Vagina (tissue), 2 donors: Measurements from ENCODE around the gene SPNS3. TPM values are rescaled to one million over a fixed set of nuclear protein-coding genes. Genes with fewer than 3 reads are reported as not detected.

Experiments used
- DNase-seq, 2 donors: peaks; one replicate each; pipeline ENCODE4 v3.0.0-alpha.2; 2017; ENCODE audit errors: extremely low spot score in 2 of 2
- H3K27ac ChIP-seq: fragments of 200-600 bp; sonication (generic); one replicate; pipeline ENCODE4 v1.5.1; 2019
- H3K27me3 ChIP-seq: fragments of 200-600 bp; sonication (generic); one replicate; pipeline ENCODE4 v1.5.1; 2019
- H3K36me3 ChIP-seq, 2 donors: fragments of 200-600 bp; sonication (generic); one replicate each; pipeline ENCODE4 v1.5.1; 2017 to 2019
- H3K4me1 ChIP-seq: fragments of 200-600 bp; sonication (generic); one replicate; pipeline ENCODE4 v1.5.1; 2019
- H3K4me3 ChIP-seq, 2 donors: fragments of 200-600 bp; sonication (generic); 1 replicate in 1 of 2; 2 replicates in 1 of 2; pipeline ENCODE4 v1.5.1; 2016 to 2019
- H3K9me3 ChIP-seq: fragments of 200-600 bp; sonication (generic); one replicate; pipeline ENCODE4 v1.5.1; 2019
- CTCF ChIP-seq, 3 experiments: fragments of 450-650 bp in 2 of 3; fragments of 200-600 bp in 1 of 3; sonication (generic) in 1 of 3; IDR thresholded peaks; one replicate each; pipeline ENCODE4 v1.5.1; 2017 to 2019; ENCODE audit warnings: antibody characterized with exemption in 3 of 3, mild to moderate bottlenecking in 2 of 3, moderate library complexity in 2 of 3
- POLR2A ChIP-seq, 2 donors: fragments of 450-650 bp; IDR thresholded peaks; one replicate each; pipeline ENCODE4 v1.6.1; 2017; ENCODE audit warnings: antibody characterized with exemption in 2 of 2, mild to moderate bottlenecking in 2 of 2, moderate library complexity in 2 of 2
- POLR2AphosphoS5 ChIP-seq, 2 donors: sonication (generic); formaldehyde crosslinking; IDR thresholded peaks; one replicate each; pipeline ENCODE4 v1.9.0; 2017; ENCODE audit warnings: antibody characterized with exemption in 2 of 2, mild to moderate bottlenecking in 2 of 2, low read depth in 1 of 2; ENCODE audit not compliant: insufficient read depth in 1 of 2
- intact Hi-C: fragments of 100-400 bp; cut with DNase I; formaldehyde crosslinking; loops from one replicate; pipeline ENCODE4 v1.15.1; 2023
- total RNA-seq: library from RNA; depleted of rRNA; stranded (reverse); fragments of >200 nt; gene quantifications from one replicate; pipeline ENCODE4 v1.2.3, GENCODE V29; 2016

SPNS3 gene
- total RNA-seq, 1 donor from 2014 or later, result not detected

- H3K36me3 ChIP-seq, result no peaks in the 10 kb centered on the region
- no peak for TF ChIP-seq POLR2A (IDR thresholded peaks at IDR 0.05)
- TF ChIP-seq POLR2AphosphoS5 (IDR thresholded peaks at IDR 0.05; ENCODE audit: insufficient read depth in 1 of 2, low read depth in 1 of 2), result no peak
- no peak for TF ChIP-seq CTCF (IDR thresholded peaks at IDR 0.05)
- H3K4me3 ChIP-seq, result no peak overlapping the region
- intact Hi-C loops, result no loop called here
- H3K27ac ChIP-seq, result no peak overlapping the region
- DNase-seq, result no peak
- no peaks in the 10 kb centered on the region for H3K9me3 ChIP-seq
- no peaks in the 10 kb centered on the region for H3K27me3 ChIP-seq
- H3K4me1 ChIP-seq, result no peaks in the 10 kb centered on the region
Observed at GRCh38 chr17:4490637-4491061, 56.9 kb downstream of the SPNS3 start.

GRCh38 chr17:4492721-4493561, 59.2 kb downstream of the SPNS3 start:
- Histone ChIP-seq H3K27me3 (no peaks in the 10 kb centered on the region), H3K4me1 (peaks cover 4% of the 10 kb centered on the region), H3K9me3 (no peaks in the 10 kb centered on the region), H3K36me3 (no peaks in the 10 kb centered on the region), H3K4me3 (no peak overlapping the region), H3K27ac (no peak overlapping the region)
- intact Hi-C loops, result no loop called here
- no peak for TF ChIP-seq POLR2AphosphoS5 (IDR thresholded peaks at IDR 0.05; ENCODE audit: insufficient read depth in 1 of 2, low read depth in 1 of 2)
- TF ChIP-seq POLR2A (IDR thresholded peaks at IDR 0.05), result no peak
- no peak for DNase-seq

- Histone ChIP-seq H3K36me3 (no peaks in the 10 kb centered on the region), H3K27me3 (no peaks in the 10 kb centered on the region), H3K4me3 (no peak overlapping the region), H3K27ac (no peak overlapping the region), H3K9me3 (no peaks in the 10 kb centered on the region), H3K4me1 (peaks cover 27% of the 10 kb centered on the region)
- intact Hi-C loops, result no loop called here
- no peak for DNase-seq
- TF ChIP-seq CTCF (IDR thresholded peaks at IDR 0.05), result no peak
- no peak for TF ChIP-seq POLR2AphosphoS5 (IDR thresholded peaks at IDR 0.05; ENCODE audit: insufficient read depth in 1 of 2, low read depth in 1 of 2)
- no peak for TF ChIP-seq POLR2A (IDR thresholded peaks at IDR 0.05)
Observed at GRCh38 chr17:4497101-4497824, 63.5 kb downstream of the SPNS3 start.

- H3K36me3 ChIP-seq, result no peaks in the 10 kb centered on the region
- peak within 1 kb of the TSS; percentile 46 to 49 for H3K4me3 ChIP-seq
- H3K4me1 ChIP-seq, result peaks cover 27% of the 10 kb centered on the region
- H3K27ac ChIP-seq, result no peak within 1 kb of the TSS
- intact Hi-C loops, result no loop called here
- no peak for TF ChIP-seq POLR2AphosphoS5 (IDR thresholded peaks at IDR 0.05; ENCODE audit: insufficient read depth in 1 of 2, low read depth in 1 of 2)
- H3K27me3 ChIP-seq, result no peaks in the 10 kb centered on the region
- H3K9me3 ChIP-seq, result no peaks in the 10 kb centered on the region
- DNase-seq, result no peak
Observed at GRCh38 chr17:4498461-4499397, 65.0 kb downstream of the SPNS3 start, which contains the start of gene SPNS2. SPNS2 (plus strand) TSS chr17:4498881; CDS start chr17:4499048, 167 bp downstream.

- peaks cover 27% of the 10 kb centered on the region for H3K4me1 ChIP-seq
- H3K36me3 ChIP-seq, result no peaks in the 10 kb centered on the region
- no peak for TF ChIP-seq CTCF (IDR thresholded peaks at IDR 0.05)
- TF ChIP-seq POLR2A (IDR thresholded peaks at IDR 0.05), result no peak
- no peak for TF ChIP-seq POLR2AphosphoS5 (IDR thresholded peaks at IDR 0.05; ENCODE audit: insufficient read depth in 1 of 2, low read depth in 1 of 2)
- intact Hi-C loops, result no loop called here
- no peak overlapping the region for H3K27ac ChIP-seq
- no peaks in the 10 kb centered on the region for H3K9me3 ChIP-seq
- no peak for DNase-seq
- no peaks in the 10 kb centered on the region for H3K27me3 ChIP-seq
- H3K4me3 ChIP-seq, result peak overlapping the region; percentile 46 to 49
Observed at GRCh38 chr17:4499431-4500190, 65.9 kb downstream of the SPNS3 start.
